ENCODE data around the gene GRHL1. TPM values are rescaled to one million over a fixed set of nuclear protein-coding genes. Genes with fewer than 3 reads are reported as not detected.
"Not testable (repeated sequence)": the region's sequence is repeated elsewhere in the genome, so short reads cannot be mapped to it uniquely, and the experiment has no call there.

GRHL1 gene
- total RNA-seq, 1 experiment from 2014 or later, result 11.6 TPM

GRCh38 chr2:10009811-10010781 lies 58.6 kb downstream of the GRHL1 start:
- BruUV-seq (replicated peaks), result no TSS peak

GRCh38 chr2:10010861-10011605 lies 59.5 kb downstream of the GRHL1 start:
- H3K4me1 Mint-ChIP-seq (ENCODE audit: low read depth, unreplicated experiment); H3K36me3 Mint-ChIP-seq (ENCODE audit: insufficient read depth, unreplicated experiment); H3K27ac Mint-ChIP-seq (ENCODE audit: unreplicated experiment); H3K27me3 ChIP-seq (replicated peaks; ENCODE audit: control insufficient read depth, insufficient read depth, low read length); CTCF ChIA-PET; H3K27me3 Mint-ChIP-seq (ENCODE audit: insufficient read depth, unreplicated experiment); H3K4me1 ChIP-seq; DNase-seq; BruUV-seq (replicated peaks); intact Hi-C loops (cut with micrococcal nuclease; ENCODE audit: unreplicated experiment); H3K9me3 Mint-ChIP-seq (ENCODE audit: unreplicated experiment); H3K4me3 ChIP-seq (ENCODE audit: low read depth, low read length); POLR2A ChIA-PET; H3K36me3 ChIP-seq (ENCODE audit: control insufficient read depth, insufficient read depth, low read length); H3K4me3 Mint-ChIP-seq (ENCODE audit: unreplicated experiment); H3K9me3 ChIP-seq: not testable (repeated sequence)

More at GRCh38 chr2:10009811-10010781, 58.6 kb downstream of the GRHL1 start:
- Histone ChIP-seq H3K9me3 (no peaks in the 10 kb centered on the region), H3K27me3 (replicated peaks; ENCODE audit: control insufficient read depth, insufficient read depth, low read length) (no peaks in the 10 kb centered on the region), H3K4me3 (ENCODE audit: low read depth, low read length) (no peak overlapping the region), H3K36me3 (ENCODE audit: control insufficient read depth, insufficient read depth, low read length) (no peaks in the 10 kb centered on the region), H3K4me1 (no peaks in the 10 kb centered on the region)
- TF ChIP-seq CTCF (IDR thresholded peaks at IDR 0.05; ENCODE audit: insufficient read depth in 1 of 2, low read depth in 1 of 2, low read length in 1 of 2, severe bottlenecking in 1 of 2, unreplicated experiment in 1 of 2), result no peak
- no peaks in the 10 kb centered on the region for H3K9me3 Mint-ChIP-seq (ENCODE audit: unreplicated experiment)
- no peak for DNase-seq
- H3K4me1 Mint-ChIP-seq (ENCODE audit: low read depth, unreplicated experiment), result no peaks in the 10 kb centered on the region
- H3K27me3 Mint-ChIP-seq (ENCODE audit: insufficient read depth, unreplicated experiment), result no peaks in the 10 kb centered on the region
- CTCF ChIA-PET, result no interaction called here
- intact Hi-C loops (cut with micrococcal nuclease; ENCODE audit: unreplicated experiment), result no loop called here
- H3K36me3 Mint-ChIP-seq (ENCODE audit: insufficient read depth, unreplicated experiment), result no peaks in the 10 kb centered on the region
- POLR2A ChIA-PET, result no interaction called here
- H3K27ac Mint-ChIP-seq (ENCODE audit: unreplicated experiment), result no peak overlapping the region
- H3K4me3 Mint-ChIP-seq (ENCODE audit: unreplicated experiment), result no peak overlapping the region

- intact Hi-C loops (cut with micrococcal nuclease; ENCODE audit: unreplicated experiment); BruUV-seq (replicated peaks); H3K36me3 Mint-ChIP-seq (ENCODE audit: insufficient read depth, unreplicated experiment); CTCF ChIA-PET; H3K9me3 ChIP-seq; H3K36me3 ChIP-seq (ENCODE audit: control insufficient read depth, insufficient read depth, low read length); POLR2A ChIA-PET; H3K4me1 ChIP-seq; H3K4me3 Mint-ChIP-seq (ENCODE audit: unreplicated experiment); H3K27me3 Mint-ChIP-seq (ENCODE audit: insufficient read depth, unreplicated experiment); H3K9me3 Mint-ChIP-seq (ENCODE audit: unreplicated experiment); DNase-seq; H3K27me3 ChIP-seq (replicated peaks; ENCODE audit: control insufficient read depth, insufficient read depth, low read length); H3K4me1 Mint-ChIP-seq (ENCODE audit: low read depth, unreplicated experiment); H3K27ac Mint-ChIP-seq (ENCODE audit: unreplicated experiment); H3K4me3 ChIP-seq (ENCODE audit: low read depth, low read length): not testable (repeated sequence)
These were observed 60.3 kb downstream of the GRHL1 start for GRCh38 chr2:10011606-10012325.

GRCh38 chr2:10012366-10012962 lies 61.0 kb downstream of the GRHL1 start:
- H3K27ac Mint-ChIP-seq (ENCODE audit: unreplicated experiment); H3K4me3 Mint-ChIP-seq (ENCODE audit: unreplicated experiment); H3K4me3 ChIP-seq (ENCODE audit: low read depth, low read length); POLR2A ChIA-PET; H3K4me1 Mint-ChIP-seq (ENCODE audit: low read depth, unreplicated experiment); H3K27me3 Mint-ChIP-seq (ENCODE audit: insufficient read depth, unreplicated experiment); BruUV-seq (replicated peaks); CTCF ChIA-PET; H3K4me1 ChIP-seq; intact Hi-C loops (cut with micrococcal nuclease; ENCODE audit: unreplicated experiment); H3K9me3 ChIP-seq; H3K36me3 ChIP-seq (ENCODE audit: control insufficient read depth, insufficient read depth, low read length); H3K27me3 ChIP-seq (replicated peaks; ENCODE audit: control insufficient read depth, insufficient read depth, low read length); H3K9me3 Mint-ChIP-seq (ENCODE audit: unreplicated experiment); H3K36me3 Mint-ChIP-seq (ENCODE audit: insufficient read depth, unreplicated experiment): not testable (repeated sequence)
- DNase-seq, result peak in 1 of 2 experiments; percentile 28

Measured in Caco-2 (cell line).